ENCODE results near the gene DPP4.

DNA sequence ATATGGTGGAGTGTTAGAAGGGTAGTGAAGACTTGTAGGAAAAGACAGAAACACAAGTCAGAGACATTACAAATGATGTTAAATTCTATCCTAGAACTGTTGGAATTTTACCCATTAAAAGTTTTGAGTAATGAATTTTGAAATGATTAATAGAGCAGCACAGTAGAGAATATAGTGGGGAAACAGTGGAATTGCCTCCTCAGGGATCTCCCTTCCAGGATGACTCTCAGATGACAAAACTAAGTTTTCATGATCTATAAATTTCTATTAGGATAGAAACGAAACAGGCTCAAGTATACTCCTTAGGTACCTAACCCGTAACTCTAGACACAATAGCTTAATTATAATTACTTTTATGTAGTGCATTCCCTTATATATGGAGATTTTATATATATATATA lies 86.7 kb downstream of the DPP4 start:
- TF ChIP-seq, protein P1, sequence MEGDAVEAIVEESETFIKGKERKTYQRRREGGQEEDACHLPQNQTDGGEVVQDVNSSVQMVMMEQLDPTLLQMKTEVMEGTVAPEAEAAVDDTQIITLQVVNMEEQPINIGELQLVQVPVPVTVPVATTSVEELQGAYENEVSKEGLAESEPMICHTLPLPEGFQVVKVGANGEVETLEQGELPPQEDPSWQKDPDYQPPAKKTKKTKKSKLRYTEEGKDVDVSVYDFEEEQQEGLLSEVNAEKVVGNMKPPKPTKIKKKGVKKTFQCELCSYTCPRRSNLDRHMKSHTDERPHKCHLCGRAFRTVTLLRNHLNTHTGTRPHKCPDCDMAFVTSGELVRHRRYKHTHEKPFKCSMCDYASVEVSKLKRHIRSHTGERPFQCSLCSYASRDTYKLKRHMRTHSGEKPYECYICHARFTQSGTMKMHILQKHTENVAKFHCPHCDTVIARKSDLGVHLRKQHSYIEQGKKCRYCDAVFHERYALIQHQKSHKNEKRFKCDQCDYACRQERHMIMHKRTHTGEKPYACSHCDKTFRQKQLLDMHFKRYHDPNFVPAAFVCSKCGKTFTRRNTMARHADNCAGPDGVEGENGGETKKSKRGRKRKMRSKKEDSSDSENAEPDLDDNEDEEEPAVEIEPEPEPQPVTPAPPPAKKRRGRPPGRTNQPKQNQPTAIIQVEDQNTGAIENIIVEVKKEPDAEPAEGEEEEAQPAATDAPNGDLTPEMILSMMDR (IDR thresholded peaks at IDR 0.05), result no peak
- no peak for TF ChIP-seq CBX8 (IDR thresholded peaks at IDR 0.05)
